Glutamatergic neuron (in vitro differentiated cells): ENCODE measurements around the gene SENP8. TPM values are rescaled to one million over a fixed set of nuclear protein-coding genes. Genes with fewer than 3 reads are reported as not detected.

Experiments
- DNase-seq: peaks from one replicate; pipeline ENCODE4 v3.0.0; 2022
- H3K27ac Mint-ChIP-seq: one replicate; pipeline ENCODE4 v1.8.0; 2020; ENCODE audit warnings: mild to moderate bottlenecking, mixed read lengths, inconsistent platforms; ENCODE audit not compliant: unreplicated experiment
- H3K27me3 Mint-ChIP-seq: one replicate; pipeline ENCODE4 v1.8.0; 2020; ENCODE audit warnings: mild to moderate bottlenecking, moderate library complexity, mixed read lengths, inconsistent platforms; ENCODE audit not compliant: unreplicated experiment
- H3K36me3 Mint-ChIP-seq: one replicate; pipeline ENCODE4 v1.8.0; 2020; ENCODE audit warnings: mild to moderate bottlenecking, mixed read lengths, inconsistent platforms; ENCODE audit not compliant: unreplicated experiment
- H3K4me1 Mint-ChIP-seq: one replicate; pipeline ENCODE4 v1.8.0; 2020; ENCODE audit warnings: mild to moderate bottlenecking, low read depth, mixed read lengths, inconsistent platforms; ENCODE audit not compliant: unreplicated experiment
- H3K4me3 Mint-ChIP-seq: one replicate; pipeline ENCODE4 v1.8.0; 2020; ENCODE audit warnings: mild to moderate bottlenecking, mixed read lengths, inconsistent platforms; ENCODE audit not compliant: unreplicated experiment
- H3K9me3 Mint-ChIP-seq: one replicate; pipeline ENCODE4 v1.8.0; 2020; ENCODE audit warnings: mild to moderate bottlenecking, moderate library complexity, mixed read lengths, inconsistent platforms; ENCODE audit not compliant: unreplicated experiment
- total RNA-seq: library from RNA; stranded (reverse); fragmentation: NEBNext Ultra II Directional; extraction: Animal tissue kit (Norgen Biotek cat#: 25700); gene quantifications from one replicate; pipeline ENCODE4 v1.2.1, GENCODE V29; 2021; ENCODE audit not compliant: unreplicated experiment
- TF ChIP-seq, protein P1 (sequence below): fragments of 200-600 bp; sonication (generic); IDR thresholded peaks from one replicate; pipeline ENCODE4 v1.5.0; 2021; ENCODE audit not compliant: partially characterized antibody, unreplicated experiment

SENP8 gene
- total RNA-seq, 1 donor from 2014 or later: 6.3 TPM

- peaks cover 1% of the 10 kb centered on the region for H3K27me3 Mint-ChIP-seq
- no peaks in the 10 kb centered on the region for H3K9me3 Mint-ChIP-seq
- no peaks in the 10 kb centered on the region for H3K36me3 Mint-ChIP-seq
- H3K4me1 Mint-ChIP-seq: no peaks in the 10 kb centered on the region
- no peak overlapping the region for H3K4me3 Mint-ChIP-seq
- no peak overlapping the region for H3K27ac Mint-ChIP-seq
- TF ChIP-seq, protein P1, sequence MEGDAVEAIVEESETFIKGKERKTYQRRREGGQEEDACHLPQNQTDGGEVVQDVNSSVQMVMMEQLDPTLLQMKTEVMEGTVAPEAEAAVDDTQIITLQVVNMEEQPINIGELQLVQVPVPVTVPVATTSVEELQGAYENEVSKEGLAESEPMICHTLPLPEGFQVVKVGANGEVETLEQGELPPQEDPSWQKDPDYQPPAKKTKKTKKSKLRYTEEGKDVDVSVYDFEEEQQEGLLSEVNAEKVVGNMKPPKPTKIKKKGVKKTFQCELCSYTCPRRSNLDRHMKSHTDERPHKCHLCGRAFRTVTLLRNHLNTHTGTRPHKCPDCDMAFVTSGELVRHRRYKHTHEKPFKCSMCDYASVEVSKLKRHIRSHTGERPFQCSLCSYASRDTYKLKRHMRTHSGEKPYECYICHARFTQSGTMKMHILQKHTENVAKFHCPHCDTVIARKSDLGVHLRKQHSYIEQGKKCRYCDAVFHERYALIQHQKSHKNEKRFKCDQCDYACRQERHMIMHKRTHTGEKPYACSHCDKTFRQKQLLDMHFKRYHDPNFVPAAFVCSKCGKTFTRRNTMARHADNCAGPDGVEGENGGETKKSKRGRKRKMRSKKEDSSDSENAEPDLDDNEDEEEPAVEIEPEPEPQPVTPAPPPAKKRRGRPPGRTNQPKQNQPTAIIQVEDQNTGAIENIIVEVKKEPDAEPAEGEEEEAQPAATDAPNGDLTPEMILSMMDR: no peak
- DNase-seq: no peak
These were observed 9.6 kb downstream of the SENP8 start for GRCh38 chr15:72127724-72128322.

- Mint-ChIP-seq H3K4me1 (no peaks in the 10 kb centered on the region), H3K9me3 (no peaks in the 10 kb centered on the region), H3K36me3 (no peaks in the 10 kb centered on the region), H3K4me3 (no peak overlapping the region), H3K27me3 (peaks cover 1% of the 10 kb centered on the region), H3K27ac (no peak overlapping the region)
- no peak for DNase-seq
- TF ChIP-seq, protein P1: no peak
These were observed 10.2 kb downstream of the SENP8 start for GRCh38 chr15:72128359-72128758.

GRCh38 chr15:72130272-72130671, 12.1 kb downstream of the SENP8 start:
- no peaks in the 10 kb centered on the region for H3K9me3 Mint-ChIP-seq
- no peak for DNase-seq
- H3K4me3 Mint-ChIP-seq: no peak overlapping the region

DNA sequence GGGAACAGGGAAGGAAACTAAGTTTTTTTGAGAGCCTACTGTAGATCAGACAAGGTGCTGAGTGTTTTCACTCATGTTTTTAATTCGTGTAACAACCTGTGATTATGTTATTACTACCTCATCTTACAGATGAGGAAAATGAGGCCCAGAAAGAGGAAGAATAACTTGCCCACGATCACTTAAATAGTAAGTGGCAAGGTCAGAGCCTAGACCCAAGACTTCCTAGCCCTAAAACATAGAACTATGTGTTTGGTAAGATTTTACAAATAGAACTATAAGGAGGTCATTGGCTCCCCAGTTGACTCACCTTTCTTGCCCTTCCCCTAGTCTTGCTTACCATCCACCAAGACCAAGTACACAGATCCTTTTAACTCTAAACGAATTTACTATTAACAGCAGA, 13.7 kb downstream of the SENP8 start:
- DNase-seq: no peak
- Mint-ChIP-seq H3K27ac (no peak overlapping the region), H3K27me3 (peaks cover 1% of the 10 kb centered on the region), H3K4me1 (no peaks in the 10 kb centered on the region), H3K4me3 (no peak overlapping the region), H3K36me3 (no peaks in the 10 kb centered on the region), H3K9me3 (no peaks in the 10 kb centered on the region)
- TF ChIP-seq, protein P1: no peak

More at GRCh38 chr15:72130272-72130671, 12.1 kb downstream of the SENP8 start:
- no peak overlapping the region for H3K27ac Mint-ChIP-seq
- no peaks in the 10 kb centered on the region for H3K4me1 Mint-ChIP-seq
- no peaks in the 10 kb centered on the region for H3K36me3 Mint-ChIP-seq
- peaks cover 1% of the 10 kb centered on the region for H3K27me3 Mint-ChIP-seq
- TF ChIP-seq, protein P1: no peak

DNA sequence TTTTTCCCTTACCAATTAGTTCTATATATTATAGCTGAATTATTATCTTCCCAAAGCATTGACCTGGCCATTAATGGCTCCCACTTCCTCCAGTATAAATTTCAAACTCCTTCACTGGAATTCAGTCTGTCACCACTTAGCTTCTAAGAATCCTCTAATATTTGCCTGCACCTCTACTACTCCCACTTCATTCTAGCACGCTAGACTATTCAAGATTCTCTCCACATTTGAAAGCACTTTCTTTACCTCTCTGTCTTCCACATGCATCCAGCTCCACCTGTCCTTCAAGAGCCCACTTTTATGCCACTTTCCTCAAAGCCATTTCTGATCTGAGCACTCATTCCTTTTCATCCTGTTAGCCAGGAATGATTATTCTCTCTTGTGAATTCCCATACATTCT, 15.0 kb downstream of the SENP8 start:
- H3K27me3 Mint-ChIP-seq: peaks cover 1% of the 10 kb centered on the region
- H3K4me3 Mint-ChIP-seq: no peak overlapping the region

More for the DNA sequence above, 15.0 kb downstream of the SENP8 start:
- TF ChIP-seq, protein P1: no peak
- Mint-ChIP-seq H3K4me1 (no peaks in the 10 kb centered on the region), H3K27ac (no peak overlapping the region), H3K36me3 (no peaks in the 10 kb centered on the region), H3K9me3 (no peaks in the 10 kb centered on the region)
- no peak for DNase-seq
